ENCODE data around the gene PNMA8C.

Gene PNMA8C

DNA sequence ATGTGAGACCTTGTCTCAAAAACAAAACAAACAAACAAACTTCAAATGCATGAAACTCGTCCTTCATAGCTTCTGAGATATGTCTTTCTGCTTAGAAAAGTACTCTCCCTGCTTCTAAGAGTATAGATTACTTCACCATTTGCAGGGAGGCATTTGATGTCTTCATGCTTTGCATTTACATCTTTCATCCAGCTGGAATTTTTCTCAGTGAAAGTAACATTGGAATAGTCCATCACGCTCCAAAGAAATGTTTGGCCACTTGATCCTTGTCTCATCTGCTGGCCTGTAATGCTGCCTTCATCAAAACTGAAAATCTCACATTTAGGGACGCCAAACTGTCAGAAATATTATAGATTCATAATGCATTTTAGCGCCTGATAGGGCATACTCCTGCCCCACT lies 23.4 kb upstream of the PNMA8C start:
- no peak overlapping the region for H3K27ac ChIP-seq
- no peak overlapping the region for H3K9ac ChIP-seq (ENCODE audit: insufficient read length)
- no peaks in the 10 kb centered on the region for H3K36me3 ChIP-seq (ENCODE audit: insufficient read depth, low read length)
- H3K4me3 ChIP-seq: no peak overlapping the region
- TF ChIP-seq POLR2AphosphoS5 (IDR thresholded peaks at IDR 0.05; ENCODE audit: borderline replicate concordance, low read depth, low read length): no peak
- DNase-seq (ENCODE audit: low read depth, low spot score): no peak
- H3K9me3 ChIP-seq (ENCODE audit: low read depth, low read length): no peaks in the 10 kb centered on the region

DNA sequence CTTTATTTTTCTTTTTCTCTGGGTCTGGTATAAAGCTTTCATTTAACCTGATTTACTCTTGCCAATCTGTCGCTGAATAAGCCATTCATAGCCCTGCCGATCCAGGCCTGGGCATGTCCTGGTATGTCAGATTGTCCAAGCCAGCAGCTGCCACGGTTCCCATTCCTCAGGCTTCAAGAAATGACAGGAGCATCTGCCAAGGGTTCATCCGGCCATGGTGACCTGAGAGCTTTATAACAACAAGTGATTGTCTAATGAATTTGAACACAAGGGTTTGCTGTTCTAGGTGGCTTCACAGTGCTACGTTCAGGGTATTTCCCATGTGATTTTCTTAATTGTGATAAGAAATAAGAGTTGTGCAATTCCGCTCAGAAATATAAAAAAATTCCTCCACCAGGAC lies 22.6 kb upstream of the PNMA8C start:
- Histone ChIP-seq H3K27ac (no peak overlapping the region), H3K9me3 (ENCODE audit: low read depth, low read length) (no peaks in the 10 kb centered on the region), H3K4me3 (no peak overlapping the region), H3K9ac (ENCODE audit: insufficient read length) (no peak overlapping the region), H3K36me3 (ENCODE audit: insufficient read depth, low read length) (no peaks in the 10 kb centered on the region)
- no peak for DNase-seq (ENCODE audit: low read depth, low spot score)
- TF ChIP-seq EZH2 (IDR thresholded peaks at IDR 0.05) (no peak), POLR2AphosphoS5 (IDR thresholded peaks at IDR 0.05; ENCODE audit: borderline replicate concordance, low read depth, low read length) (no peak), FOXP2 (optimal IDR thresholded peaks at IDR 0.05; ENCODE audit: control extremely low read depth, extremely low read length, insufficient read depth) (no peak)

DNA sequence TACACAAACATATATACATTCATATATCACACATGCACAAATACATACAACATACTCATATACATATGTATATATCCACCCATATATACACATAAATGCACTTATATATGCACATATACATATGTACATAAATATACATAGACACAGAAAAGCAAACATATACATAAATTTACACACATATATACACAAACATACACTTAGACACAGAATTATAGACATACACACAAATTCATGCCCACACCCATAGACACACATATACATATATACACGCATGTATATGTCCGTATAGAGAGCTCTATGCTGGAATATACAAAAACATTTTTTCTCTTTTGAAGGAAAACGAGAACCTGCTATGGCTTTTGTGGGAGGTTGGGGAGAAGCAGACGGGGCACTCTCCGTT lies 22.0 kb upstream of the PNMA8C start:
- H3K9me3 ChIP-seq (ENCODE audit: low read depth, low read length): no peaks in the 10 kb centered on the region

DNA sequence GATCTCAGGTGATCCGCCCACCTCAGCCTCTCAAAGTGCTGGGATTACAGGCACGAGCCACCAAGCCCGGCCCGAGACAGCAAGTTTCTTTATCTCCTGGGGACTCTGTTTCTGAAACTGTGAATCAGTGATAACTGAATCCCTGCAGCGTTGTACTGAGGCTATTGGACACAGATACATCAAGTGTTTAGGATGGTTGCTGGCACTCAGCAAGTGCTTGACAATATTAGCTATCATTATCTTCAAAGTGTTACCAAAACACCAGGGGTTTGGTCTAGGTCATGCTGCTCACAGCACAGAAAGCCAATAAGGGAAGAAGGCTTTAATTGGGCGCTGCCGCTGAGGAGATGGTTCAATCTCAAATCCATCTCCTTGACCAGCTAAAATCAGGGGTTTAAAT lies 20.5 kb upstream of the PNMA8C start:
- no peak for DNase-seq (ENCODE audit: low read depth, low spot score)

More for the DNA sequence above, 22.0 kb upstream of the PNMA8C start:
- H3K36me3 ChIP-seq (ENCODE audit: insufficient read depth, low read length): no peaks in the 10 kb centered on the region
- H3K4me3 ChIP-seq: no peak overlapping the region
- H3K9ac ChIP-seq (ENCODE audit: insufficient read length): no peak overlapping the region
- TF ChIP-seq FOXP2 (optimal IDR thresholded peaks at IDR 0.05; ENCODE audit: control extremely low read depth, extremely low read length, insufficient read depth) (no peak), EZH2 (IDR thresholded peaks at IDR 0.05) (no peak), POLR2AphosphoS5 (IDR thresholded peaks at IDR 0.05; ENCODE audit: borderline replicate concordance, low read depth, low read length) (no peak)
- H3K27ac ChIP-seq: no peak overlapping the region
- no peak for DNase-seq (ENCODE audit: low read depth, low spot score)

DNA sequence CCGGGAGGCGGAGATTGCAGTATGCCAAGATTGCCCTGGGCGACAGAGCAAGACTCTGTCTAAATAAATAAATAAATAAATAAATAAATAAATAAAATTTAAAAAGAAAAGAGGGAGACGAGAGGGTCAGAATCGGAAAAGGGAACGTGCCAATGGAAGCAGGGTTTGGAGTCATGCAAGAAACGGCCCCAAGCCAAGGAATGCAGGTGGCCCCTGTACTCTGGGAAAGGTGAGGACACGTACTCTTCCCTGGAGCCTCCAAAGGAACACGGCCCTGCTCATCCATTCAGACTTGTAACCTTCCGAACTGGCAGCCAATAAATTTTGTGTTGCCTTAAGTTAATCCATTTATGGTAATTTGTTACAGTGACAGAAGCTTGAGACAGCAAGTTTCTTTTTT lies 19.9 kb upstream of the PNMA8C start:
- H3K36me3 ChIP-seq (ENCODE audit: insufficient read depth, low read length): no peaks in the 10 kb centered on the region
- no peak overlapping the region for H3K4me3 ChIP-seq
- DNase-seq (ENCODE audit: low read depth, low spot score): no peak
- H3K27ac ChIP-seq: no peak overlapping the region
- H3K9ac ChIP-seq (ENCODE audit: insufficient read length): no peak overlapping the region
- no peaks in the 10 kb centered on the region for H3K9me3 ChIP-seq (ENCODE audit: low read depth, low read length)
- no peak for TF ChIP-seq POLR2AphosphoS5 (IDR thresholded peaks at IDR 0.05; ENCODE audit: borderline replicate concordance, low read depth, low read length)
- TF ChIP-seq EZH2 (IDR thresholded peaks at IDR 0.05): no peak
- TF ChIP-seq FOXP2 (optimal IDR thresholded peaks at IDR 0.05; ENCODE audit: control extremely low read depth, extremely low read length, insufficient read depth): no peak

More for the DNA sequence above, 20.5 kb upstream of the PNMA8C start:
- Histone ChIP-seq H3K4me3 (no peak overlapping the region), H3K9me3 (ENCODE audit: low read depth, low read length) (no peaks in the 10 kb centered on the region), H3K27ac (no peak overlapping the region), H3K36me3 (ENCODE audit: insufficient read depth, low read length) (no peaks in the 10 kb centered on the region), H3K9ac (ENCODE audit: insufficient read length) (no peak overlapping the region)
- no peak for TF ChIP-seq FOXP2 (optimal IDR thresholded peaks at IDR 0.05; ENCODE audit: control extremely low read depth, extremely low read length, insufficient read depth)
- no peak for TF ChIP-seq POLR2AphosphoS5 (IDR thresholded peaks at IDR 0.05; ENCODE audit: borderline replicate concordance, low read depth, low read length)
- TF ChIP-seq EZH2 (IDR thresholded peaks at IDR 0.05): no peak

DNA sequence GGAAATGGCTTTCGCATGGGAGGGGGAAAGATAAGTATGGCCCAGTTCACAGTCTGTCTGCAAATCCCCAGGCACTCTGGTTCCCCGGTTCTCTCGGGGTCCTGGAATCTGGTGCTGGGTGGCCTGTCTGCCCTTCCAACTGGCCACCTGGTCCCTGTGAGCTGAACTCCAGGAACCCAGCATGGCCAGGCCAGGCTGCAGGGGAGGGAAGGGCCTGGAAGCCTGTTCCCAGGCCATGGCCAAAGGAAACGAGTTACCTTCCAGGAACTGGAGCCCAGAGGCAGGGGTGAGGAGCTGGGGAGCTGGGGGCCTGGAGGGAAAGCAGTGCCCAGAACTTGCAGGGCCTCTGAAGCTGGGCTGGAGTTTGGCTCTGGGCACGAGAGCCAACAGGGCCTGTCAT lies 19.1 kb upstream of the PNMA8C start:
- Histone ChIP-seq H3K9ac (ENCODE audit: insufficient read length) (no peak overlapping the region), H3K27ac (no peak overlapping the region), H3K36me3 (ENCODE audit: insufficient read depth, low read length) (no peaks in the 10 kb centered on the region), H3K4me3 (no peak overlapping the region), H3K9me3 (ENCODE audit: low read depth, low read length) (no peaks in the 10 kb centered on the region)
- no peak for DNase-seq (ENCODE audit: low read depth, low spot score)
- no peak for TF ChIP-seq EZH2 (IDR thresholded peaks at IDR 0.05)
- TF ChIP-seq POLR2AphosphoS5 (IDR thresholded peaks at IDR 0.05; ENCODE audit: borderline replicate concordance, low read depth, low read length): no peak
- no peak for TF ChIP-seq FOXP2 (optimal IDR thresholded peaks at IDR 0.05; ENCODE audit: control extremely low read depth, extremely low read length, insufficient read depth)

DNA sequence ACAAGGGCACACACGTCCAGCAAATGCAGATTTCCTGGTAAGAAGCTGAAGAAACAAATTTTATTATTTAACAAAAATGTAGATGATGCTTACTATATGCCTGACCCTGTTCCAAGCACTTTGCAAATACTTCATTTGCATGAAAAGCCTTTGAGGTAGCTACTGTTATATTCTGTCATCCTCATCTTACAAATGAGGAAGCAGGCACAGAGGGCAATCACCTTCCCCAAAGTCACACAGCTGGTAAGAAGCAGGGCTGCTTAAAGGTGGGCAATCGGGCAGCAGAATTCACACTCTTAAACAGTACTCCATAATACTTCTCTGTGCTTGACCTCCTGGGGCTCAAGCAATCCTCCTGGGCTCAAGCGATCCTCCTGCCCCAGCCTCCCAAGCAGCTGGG lies 18.3 kb upstream of the PNMA8C start:
- no peak overlapping the region for H3K4me3 ChIP-seq
- no peak overlapping the region for H3K9ac ChIP-seq (ENCODE audit: insufficient read length)
- DNase-seq (ENCODE audit: low read depth, low spot score): no peak
- H3K36me3 ChIP-seq (ENCODE audit: insufficient read depth, low read length): no peaks in the 10 kb centered on the region
- no peak overlapping the region for H3K27ac ChIP-seq
- TF ChIP-seq FOXP2 (optimal IDR thresholded peaks at IDR 0.05; ENCODE audit: control extremely low read depth, extremely low read length, insufficient read depth) (no peak), EZH2 (IDR thresholded peaks at IDR 0.05) (no peak), POLR2AphosphoS5 (IDR thresholded peaks at IDR 0.05; ENCODE audit: borderline replicate concordance, low read depth, low read length) (no peak)
- H3K9me3 ChIP-seq (ENCODE audit: low read depth, low read length): no peaks in the 10 kb centered on the region

DNA sequence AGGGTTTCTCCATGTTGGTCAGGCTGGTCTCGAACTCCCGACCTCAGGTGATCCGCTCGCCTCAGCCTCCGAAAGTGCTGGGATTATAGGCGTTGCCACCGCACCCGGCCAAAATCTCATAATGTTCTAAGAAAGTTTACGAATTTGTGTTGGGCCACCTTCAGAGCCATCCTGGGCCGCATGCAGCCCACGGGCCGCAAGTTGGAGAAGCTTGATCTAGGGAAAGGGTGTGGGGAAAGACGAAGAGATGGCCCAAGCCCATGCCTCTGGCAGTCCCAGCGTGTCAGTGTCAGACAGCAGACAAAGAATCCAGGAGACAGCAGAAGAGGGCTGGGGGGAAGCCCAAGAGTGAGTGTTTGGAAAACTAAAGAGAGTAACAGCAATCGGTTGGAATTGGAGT lies 17.3 kb upstream of the PNMA8C start:
- no peak overlapping the region for H3K27ac ChIP-seq
- no peak for DNase-seq (ENCODE audit: low read depth, low spot score)
- TF ChIP-seq POLR2AphosphoS5 (IDR thresholded peaks at IDR 0.05; ENCODE audit: borderline replicate concordance, low read depth, low read length) (no peak), FOXP2 (optimal IDR thresholded peaks at IDR 0.05; ENCODE audit: control extremely low read depth, extremely low read length, insufficient read depth) (no peak), EZH2 (IDR thresholded peaks at IDR 0.05) (no peak)
- no peak overlapping the region for H3K9ac ChIP-seq (ENCODE audit: insufficient read length)
- no peaks in the 10 kb centered on the region for H3K36me3 ChIP-seq (ENCODE audit: insufficient read depth, low read length)
- H3K9me3 ChIP-seq (ENCODE audit: low read depth, low read length): no peaks in the 10 kb centered on the region
- no peak overlapping the region for H3K4me3 ChIP-seq

DNA sequence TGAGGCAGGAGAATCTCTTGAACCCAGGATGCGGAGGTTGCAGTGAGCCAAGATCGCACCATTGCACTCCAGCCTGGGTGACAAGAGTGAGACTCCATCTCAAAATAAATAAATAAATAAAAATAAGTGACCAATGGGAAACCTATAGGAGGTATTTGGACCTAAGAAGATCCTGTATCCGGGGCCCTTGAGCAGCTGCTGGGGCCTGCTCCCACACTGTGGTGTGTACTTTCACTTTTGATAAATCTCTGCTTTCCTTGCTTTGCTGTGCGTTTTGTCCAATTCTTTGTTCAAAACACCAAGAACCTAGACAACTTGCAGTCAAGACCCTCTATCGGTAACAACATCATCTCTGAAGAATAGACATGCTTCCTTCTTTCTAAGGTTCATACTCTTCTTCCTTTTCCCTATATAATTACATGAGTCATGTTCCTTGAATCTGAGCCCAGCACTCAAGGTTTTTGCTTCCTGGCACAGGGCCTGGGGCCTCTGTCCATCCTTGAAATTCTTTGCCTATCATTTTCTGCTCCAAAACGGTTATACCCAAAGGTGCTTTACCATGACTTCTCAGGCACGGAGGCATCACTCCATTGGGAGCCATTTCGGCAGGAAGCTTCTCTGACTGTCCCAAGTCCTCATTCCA lies 14.2 kb upstream of the PNMA8C start:
- Histone ChIP-seq H3K27ac (no peak overlapping the region), H3K4me3 (no peak overlapping the region), H3K9ac (ENCODE audit: insufficient read length) (no peak overlapping the region), H3K36me3 (ENCODE audit: insufficient read depth, low read length) (no peaks in the 10 kb centered on the region), H3K9me3 (ENCODE audit: low read depth, low read length) (no peaks in the 10 kb centered on the region)
- TF ChIP-seq POLR2AphosphoS5 (IDR thresholded peaks at IDR 0.05; ENCODE audit: borderline replicate concordance, low read depth, low read length) (no peak), EZH2 (IDR thresholded peaks at IDR 0.05) (no peak), FOXP2 (optimal IDR thresholded peaks at IDR 0.05; ENCODE audit: control extremely low read depth, extremely low read length, insufficient read depth) (no peak)
- DNase-seq (ENCODE audit: low read depth, low spot score): no peak
